ENCODE data around the gene EXOC6B. TPM values are rescaled to one million over a fixed set of nuclear protein-coding genes. Genes with fewer than 3 reads are reported as not detected.

Gene EXOC6B
- total RNA-seq (ENCODE audit: insufficient read depth, low replicate concordance): 40.0 TPM

- DNase-seq (ENCODE audit: low spot score): peak; percentile 95
Measured at GRCh38 chr2:72825257-72826155, at the start of gene EXOC6B. TSS of gene EXOC6B (minus strand) at chr2:72826033.

DNA sequence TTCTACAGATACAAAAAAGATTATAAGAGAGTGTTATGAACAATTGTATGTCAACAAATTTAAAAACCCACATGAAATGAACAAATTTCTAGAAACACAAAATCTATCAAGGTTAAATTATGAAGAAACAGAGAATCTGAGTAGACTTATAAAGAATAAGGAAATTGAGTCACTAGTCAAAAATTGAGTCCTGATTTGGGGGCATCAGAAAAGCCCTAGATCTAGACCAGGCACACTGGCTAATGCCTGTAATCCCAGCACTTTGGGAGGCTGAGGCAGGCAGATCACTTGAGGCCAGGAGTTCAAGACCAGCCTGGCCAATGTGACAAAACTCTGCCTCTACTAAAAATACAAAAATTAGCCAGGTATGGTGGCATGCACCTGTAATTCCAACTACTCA lies 46.0 kb upstream of the EXOC6B start:
- DNase-seq (ENCODE audit: low spot score): no peak

DNA sequence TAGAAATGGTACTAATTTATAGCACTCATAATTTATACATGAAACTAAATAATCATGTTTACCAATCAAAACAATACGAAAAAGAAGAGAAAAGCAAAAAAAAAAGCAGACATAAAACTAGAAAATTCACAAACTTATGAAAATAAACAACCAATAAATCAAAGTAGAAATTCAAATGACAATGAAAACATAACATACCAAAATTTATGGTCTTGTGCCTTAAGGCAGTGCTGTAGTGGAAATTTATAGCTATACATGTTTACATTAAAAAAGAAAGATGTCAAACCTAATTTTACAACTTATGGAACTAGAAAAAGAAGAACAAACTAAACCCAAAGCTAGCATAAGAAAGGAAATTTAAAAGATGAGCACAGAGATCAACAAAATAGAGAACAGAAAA lies 45.2 kb upstream of the EXOC6B start:
- no peak for DNase-seq (ENCODE audit: low spot score)

DNA sequence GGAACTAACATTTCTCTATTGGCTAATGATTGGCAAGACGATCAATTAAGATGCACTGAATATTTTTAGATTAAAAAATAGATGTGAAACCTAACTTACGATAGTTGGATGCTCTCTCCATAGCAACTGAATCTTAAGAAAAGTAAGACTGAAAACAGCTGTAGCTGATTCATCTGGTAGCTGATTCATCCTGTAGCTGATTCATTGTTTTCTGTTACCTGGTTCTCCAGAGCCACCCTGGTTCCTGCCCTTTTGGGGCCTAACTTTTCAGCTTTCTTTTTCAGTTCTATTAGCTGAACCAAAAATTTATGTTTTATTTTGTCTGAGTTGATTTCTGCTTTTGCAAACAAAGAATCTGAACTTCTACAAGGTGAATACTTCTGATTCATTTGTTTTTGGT lies 38.7 kb upstream of the EXOC6B start:
- no peak for DNase-seq (ENCODE audit: low spot score)

DNA sequence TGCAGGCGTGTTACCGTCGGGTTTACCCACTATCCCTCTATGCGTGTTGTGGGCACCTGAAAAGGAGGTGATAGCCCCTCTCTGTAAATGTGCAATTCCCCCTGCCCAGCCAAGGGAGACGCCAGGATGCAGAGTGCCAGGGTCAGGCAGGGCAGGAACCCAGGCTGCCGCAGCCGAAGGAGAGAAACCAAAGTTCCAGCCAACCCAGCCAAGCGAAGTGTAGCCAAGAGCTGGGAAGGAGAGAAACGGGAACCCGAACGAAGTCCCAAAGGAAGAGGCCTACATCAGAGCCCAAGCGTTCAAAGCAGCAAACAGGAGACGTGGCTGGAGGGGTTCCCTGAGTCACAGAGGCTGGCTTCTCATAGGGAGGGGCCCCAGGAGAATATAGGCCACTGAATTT lies 37.2 kb upstream of the EXOC6B start:
- no peak for DNase-seq (ENCODE audit: low spot score)

DNA sequence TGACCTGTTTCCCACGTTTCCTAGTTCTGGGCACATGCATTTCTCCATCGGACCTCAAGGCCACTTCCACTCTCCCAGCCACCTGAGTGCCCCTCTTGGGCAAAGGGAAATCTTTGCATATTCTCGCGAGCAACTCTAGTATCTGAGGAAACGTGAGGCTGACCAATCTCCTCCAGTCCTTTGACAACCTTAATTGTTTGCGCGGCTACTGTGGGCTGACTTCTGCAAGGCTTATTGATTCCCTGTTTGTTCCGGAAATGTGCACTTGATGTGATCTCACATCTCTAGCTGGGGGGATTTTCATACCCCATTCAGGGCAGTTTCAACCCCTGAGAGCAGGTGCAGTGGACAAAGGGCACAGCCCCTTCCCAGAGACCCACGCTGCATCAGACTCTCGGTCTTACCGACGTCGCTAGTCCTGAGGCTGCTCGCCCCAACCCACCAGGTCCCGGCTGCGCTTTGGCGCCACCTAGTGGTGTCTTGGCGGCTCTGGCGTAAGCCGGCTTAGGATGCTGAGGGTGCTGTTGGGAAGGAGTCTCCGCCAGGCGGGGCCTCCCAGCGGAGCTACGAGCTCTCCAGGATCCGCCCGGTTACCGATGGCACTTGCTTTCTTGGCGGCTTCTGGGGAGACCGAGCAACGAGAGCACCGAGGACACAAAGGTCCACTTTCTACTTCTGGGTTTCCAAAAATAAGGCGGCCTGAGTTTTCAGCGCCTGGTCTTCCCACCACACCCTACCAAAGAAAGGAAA lies 36.6 kb upstream of the EXOC6B start:
- DNase-seq (ENCODE audit: low spot score): peak; percentile 86

DNA sequence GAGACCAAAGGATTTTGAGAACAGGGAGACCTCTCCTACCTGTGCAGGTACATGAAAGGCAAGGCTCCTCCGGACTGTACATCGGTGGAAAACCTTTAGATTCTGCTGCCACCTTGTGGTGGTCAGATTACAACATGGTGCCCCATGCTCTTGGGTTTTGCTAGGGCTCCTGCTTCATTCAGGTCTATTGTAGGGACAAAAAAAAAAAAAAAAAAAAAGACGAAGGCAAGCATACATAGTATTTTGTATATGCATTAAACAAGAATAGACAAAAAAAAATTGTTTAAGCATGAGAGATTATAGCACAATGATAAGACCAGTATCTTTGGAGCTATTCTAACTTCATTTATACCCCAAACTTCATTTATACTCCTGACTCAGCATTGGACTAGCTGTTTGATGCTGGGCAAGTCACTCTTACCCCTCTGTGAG lies 34.0 kb upstream of the EXOC6B start:
- peak; percentile 68 for DNase-seq (ENCODE audit: low spot score)

GRCh38 chr2:72851333-72851732 lies 25.5 kb upstream of the EXOC6B start:
- DNase-seq (ENCODE audit: low spot score): peak; percentile 32

DNA sequence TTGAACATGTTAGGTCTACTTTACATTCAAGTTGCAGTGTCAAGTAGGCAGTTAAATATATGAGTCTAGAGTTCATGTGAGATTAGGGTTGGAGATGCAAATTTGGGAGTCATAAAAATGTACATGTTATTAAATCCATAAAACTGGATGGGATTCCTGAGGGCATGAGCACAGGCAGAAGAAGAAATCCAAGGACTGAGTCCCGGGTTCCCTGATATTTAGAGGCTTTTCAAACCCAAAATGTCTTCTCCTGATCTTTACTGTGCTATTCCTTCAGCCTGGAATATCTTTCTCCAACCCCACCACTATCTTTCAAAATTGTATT lies 23.3 kb upstream of the EXOC6B start:
- DNase-seq (ENCODE audit: low spot score): no peak

DNA sequence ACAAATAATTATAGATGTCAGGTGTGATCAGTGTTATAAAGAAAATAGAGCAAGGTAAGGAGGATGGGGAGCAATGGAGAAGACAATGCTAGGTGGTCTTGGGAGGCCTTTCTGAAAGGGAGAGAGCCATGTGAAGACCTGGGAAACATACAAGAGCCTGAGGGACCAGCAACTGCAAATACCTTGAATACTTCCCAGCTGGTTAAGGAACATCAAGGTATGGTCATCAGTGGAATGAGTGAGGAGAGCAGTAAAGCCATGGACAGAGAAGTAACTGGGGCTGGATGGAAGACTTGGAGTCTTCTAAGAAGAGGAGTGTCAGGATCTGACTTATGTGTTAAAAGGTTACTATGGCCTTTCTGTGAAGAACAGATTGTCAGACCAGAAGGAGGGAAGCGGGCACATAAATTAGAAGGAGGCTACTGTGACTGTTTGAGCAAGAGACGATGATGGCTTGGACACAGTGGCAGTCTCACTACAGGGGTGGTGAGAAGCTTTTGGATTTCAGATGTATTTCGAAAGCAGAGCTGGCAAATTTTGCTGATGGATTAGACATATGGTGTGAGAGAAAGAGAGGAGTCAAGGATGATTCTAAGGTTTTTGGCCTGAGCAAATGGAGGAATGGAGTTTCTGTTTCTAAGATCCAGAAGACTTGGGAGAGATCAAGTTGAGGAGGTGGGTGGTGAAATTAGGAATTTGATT lies 22.8 kb upstream of the EXOC6B start:
- DNase-seq (ENCODE audit: low spot score): no peak

GRCh38 chr2:72847534-72848315 lies 21.9 kb upstream of the EXOC6B start:
- DNase-seq (ENCODE audit: low spot score): no peak

- DNase-seq (ENCODE audit: low spot score): no peak
Measured at GRCh38 chr2:72846171-72847095, 20.6 kb upstream of the EXOC6B start.

DNA sequence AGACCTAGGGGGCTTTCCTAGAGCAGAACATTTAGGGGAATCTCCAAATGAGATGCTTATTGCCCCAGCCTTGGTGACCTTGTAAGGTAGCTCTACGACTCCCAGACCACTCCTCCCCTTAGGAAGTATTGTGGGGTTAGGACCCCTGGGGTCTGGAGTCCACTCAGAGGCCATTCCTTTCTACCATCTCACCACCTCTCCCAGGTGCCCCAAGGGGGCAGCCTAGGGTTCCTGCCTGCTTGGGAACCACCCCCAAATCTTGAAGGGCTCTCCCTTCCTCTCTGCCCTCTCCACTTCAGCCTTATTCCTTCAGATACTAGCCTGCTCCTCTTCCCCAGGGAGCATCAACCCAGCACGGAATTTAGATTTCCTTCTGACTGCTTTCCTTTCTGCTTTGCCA lies 17.5 kb upstream of the EXOC6B start:
- DNase-seq (ENCODE audit: low spot score): no peak

DNA sequence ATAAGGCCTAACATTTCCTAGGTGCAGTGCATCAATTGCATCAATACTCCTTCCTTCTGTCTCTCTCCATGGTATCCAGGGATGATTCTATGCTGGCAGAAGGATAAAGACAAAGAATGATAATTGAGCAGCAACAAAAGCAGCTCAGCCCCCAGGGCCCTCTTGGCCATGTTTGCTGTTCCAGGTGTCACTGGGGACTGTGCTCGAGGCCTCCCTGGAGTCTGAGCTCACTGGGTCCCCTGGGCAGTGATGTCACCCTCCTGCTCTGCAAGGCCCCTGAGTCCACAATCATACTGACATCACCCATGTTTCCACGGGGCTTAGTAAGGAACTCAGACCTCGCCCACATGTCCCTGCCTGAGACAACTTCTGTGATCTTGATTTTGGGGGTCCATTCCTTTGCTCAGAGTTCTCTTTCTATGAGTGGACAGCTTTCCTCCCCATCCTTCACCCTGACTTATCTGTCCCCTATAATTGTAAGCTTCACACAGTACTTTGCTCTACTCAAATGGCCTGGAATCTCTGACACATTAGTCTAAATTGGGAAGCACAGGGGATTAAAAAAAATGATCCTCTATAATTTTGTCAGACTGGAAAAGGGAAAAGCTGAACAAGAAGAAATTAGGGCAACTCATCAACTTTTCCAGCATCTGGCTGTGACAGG lies 15.8 kb upstream of the EXOC6B start:
- no peak for DNase-seq (ENCODE audit: low spot score)

- no peak for DNase-seq (ENCODE audit: low spot score)
Measured at GRCh38 chr2:72840066-72840465, 14.2 kb upstream of the EXOC6B start.

- peak; percentile 52 for DNase-seq (ENCODE audit: low spot score)
Measured at GRCh38 chr2:72837171-72837570, 11.3 kb upstream of the EXOC6B start.

GRCh38 chr2:72835403-72835802 lies 9.6 kb upstream of the EXOC6B start:
- DNase-seq (ENCODE audit: low spot score): no peak

DNA sequence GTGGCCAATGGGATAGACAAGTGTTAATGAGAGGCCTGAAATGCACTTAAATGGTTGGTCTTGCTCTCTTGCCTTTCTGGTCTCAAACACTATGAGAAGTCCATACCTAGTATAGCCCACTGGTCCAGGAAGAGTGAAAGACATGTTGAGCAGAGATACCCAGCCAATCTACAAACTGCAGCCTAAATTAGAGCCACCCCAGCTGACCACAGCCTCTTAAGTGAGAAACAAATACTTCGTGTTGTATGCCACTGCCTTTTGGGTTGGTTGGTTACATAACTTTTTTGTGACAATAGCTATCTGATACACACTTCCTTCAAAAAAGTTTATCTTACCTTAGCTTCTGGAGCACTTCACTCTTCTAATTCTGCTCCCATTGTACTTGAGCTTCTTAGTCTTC lies 8.8 kb upstream of the EXOC6B start:
- DNase-seq (ENCODE audit: low spot score): no peak

DNA sequence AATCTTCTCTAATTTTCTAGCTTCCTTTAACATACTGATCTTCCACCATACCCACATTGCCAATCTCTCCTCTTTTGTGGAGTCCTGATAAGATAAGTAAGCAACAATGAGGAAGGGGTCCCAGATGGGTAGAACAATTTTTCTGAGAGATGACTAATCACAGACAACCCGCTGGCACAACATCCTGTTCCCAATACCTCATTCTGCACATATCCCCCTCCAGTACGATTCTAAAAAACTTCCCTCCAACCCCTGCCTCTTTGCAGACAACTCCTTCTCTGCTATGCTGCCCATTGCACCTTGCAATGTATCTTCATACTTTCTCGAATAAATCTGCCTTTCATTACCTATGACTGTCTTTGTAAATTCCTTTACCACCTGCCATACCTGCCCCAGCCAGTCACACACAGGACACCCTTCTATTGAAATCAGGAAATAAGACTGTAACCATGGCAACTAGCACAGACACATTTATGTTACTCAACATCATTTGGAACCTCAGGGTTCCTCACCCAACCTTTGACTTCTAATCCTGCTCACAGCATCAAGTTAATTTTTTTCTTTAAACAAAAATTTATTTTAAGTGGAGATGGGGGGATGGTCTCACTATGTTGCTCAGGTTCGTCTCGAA lies 7.4 kb upstream of the EXOC6B start:
- no peak for DNase-seq (ENCODE audit: low spot score)
